Pancreas (tissue), 10 donors: Measurements from ENCODE around the gene FNDC3B. TPM values are rescaled to one million over a fixed set of nuclear protein-coding genes. Genes with fewer than 3 reads are reported as not detected.
A peak's percentile ranks its signal among the peaks of the same experiment; 100 is the strongest.

Source experiments
- ATAC-seq, 4 donors: fragments of 200-7000 bp; cut with Tn5 transposase; one replicate each; pipeline versions ENCODE4 v1.8.0 to v1.9.1; 2020; ENCODE audit warnings: mild to moderate bottlenecking in 4 of 4, moderate library complexity in 4 of 4
- DNase-seq, 6 donors: peaks; one replicate each; pipeline ENCODE4 v3.0.0-alpha.2; 2020
- FAIRE-seq: peaks from 2 replicates; lab custom pipeline; 2012; peaks lifted over from hg19 to GRCh38; lab: Jason Lieb, UNC
- H3K27ac ChIP-seq, 4 donors: fragments of 200-600 bp; sonication (generic); 1 replicate in 3 of 4; 2 replicates in 1 of 4; pipeline versions ENCODE4 v1.5.0 to v1.8.0; 2020
- H3K27me3 ChIP-seq, 4 donors: fragments of 200-600 bp; one replicate each; pipeline ENCODE4 v1.8.0; 2021
- H3K36me3 ChIP-seq, 3 donors: fragments of 200-600 bp; sonication (generic) in 1 of 3; one replicate each; pipeline versions ENCODE4 v1.5.0 to v1.8.0; 2020 to 2021
- H3K4me1 ChIP-seq, 3 donors: fragments of 200-600 bp; one replicate each; pipeline ENCODE4 v1.8.0; 2021
- H3K4me3 ChIP-seq, 4 donors: fragments of 200-600 bp; sonication (generic) in 2 of 4; one replicate each; pipeline versions ENCODE4 v1.5.0 to v1.8.0; 2020 to 2021
- H3K9me3 ChIP-seq, 4 donors: fragments of 200-600 bp; one replicate each; pipeline ENCODE4 v1.8.0; 2021
- WGBS, 2 donors: extraction: QIAGEN DNeasy Blood & Tissue Kit; methylation state at CpG; one replicate each; pipeline ENCODE4 v1.1.7; 2013; 5-methylcytosine and 5-hydroxymethylcytosine counted together
- intact Hi-C, 3 donors: fragments of 100-400 bp; cut with DNase I; formaldehyde crosslinking; loops; one replicate each; pipeline versions ENCODE4 v1.11.1 to v1.14.2; 2022
- polyA plus RNA-seq, 2 donors: library from polyadenylated mRNA; stranded (reverse); fragments of 200-250 nt; gene quantifications; one replicate each; pipeline ENCODE4 v1.2.3, GENCODE V29; 2013
- total RNA-seq, 6 donors: library from RNA; stranded (reverse); fragmentation: NEBNext Ultra II Directional in 4 of 6; extraction: Animal tissue kit (Norgen Biotek cat#: 25700) in 4 of 6; gene quantifications; one replicate each; pipeline versions ENCODE4 v1.2.1 to v1.2.4, GENCODE V29; 2021 to 2023
- TF ChIP-seq, protein P1 (sequence below), 4 donors: fragments of 200-600 bp; sonication (generic) in 3 of 4; IDR thresholded peaks; one replicate each; pipeline versions ENCODE4 v1.5.0 to v1.8.0; 2021; ENCODE audit warnings: antibody characterized with exemption in 4 of 4
- donor health status: healthy with polysubstance abuse.
- donor health status: DM: no; HTN: no; CAD: no; lungs with moderate emphysema.
- donor health status: DM: no; HTN: no; CAD: no.
- donor health status: control.
- donor health status: control.
- donor health status: Bipolar disorder and iron deficiency.
- donor health status: DM: yes; HTN: yes; CAD: no.
- donor health status: DM: no; HTN: no; CAD: no.
- donor health status: DM: no; HTN: no; CAD: no.
- donor health status: DM: yes; HTN: yes; CAD: no.

Gene FNDC3B
- total and polyA plus RNA-seq, 8 donors = 9.3 to 126 (median 73.2) TPM

DNA sequence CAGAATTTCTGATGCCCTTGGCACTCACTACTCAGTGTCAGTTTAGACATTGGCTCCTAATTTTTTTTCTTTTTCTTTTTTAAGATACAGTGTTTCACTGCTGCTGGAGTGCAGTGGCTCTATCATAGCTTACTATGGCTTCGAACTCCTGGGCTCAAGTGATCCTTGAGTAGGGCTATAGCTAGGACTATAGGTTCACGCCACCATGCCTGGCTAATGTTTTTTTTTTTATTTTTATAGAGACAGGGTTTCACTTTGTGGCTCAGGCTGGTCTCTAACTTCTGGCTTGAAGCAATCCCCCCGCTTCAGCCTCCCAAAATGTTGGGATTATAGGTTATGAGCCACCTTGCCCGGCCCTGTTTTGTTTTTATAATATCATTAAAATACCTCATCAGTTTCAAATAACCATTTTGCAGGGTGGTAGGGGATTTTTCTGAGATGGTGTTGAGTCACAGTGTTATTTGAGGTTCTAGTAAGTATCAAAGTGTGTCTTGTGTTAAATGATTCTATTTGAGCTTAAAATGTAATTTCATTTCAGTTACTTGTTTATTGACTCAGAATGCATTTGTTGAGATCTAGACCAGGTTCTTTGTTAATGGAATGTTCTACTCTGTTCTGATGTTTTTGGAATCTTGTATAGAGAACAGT is 7.0 kb downstream of the FNDC3B start:
- DNase-seq (no peak), FAIRE-seq (no peak), ATAC-seq (no peak)
- Histone ChIP-seq H3K4me1 (peaks cover 11 to 32% (median 22%) of the 10 kb centered on the region in 3 donors), H3K4me3 (no peak overlapping the region), H3K27me3 (no peaks in the 10 kb centered on the region), H3K36me3 (peaks cover 0 to 3% (median 0%) of the 10 kb centered on the region in 3 donors), H3K9me3 (no peaks in the 10 kb centered on the region), H3K27ac (peak overlapping the region in 2 of 4 donors; percentile 14 to 17)
- WGBS, 2 donors = 45 to 61% methylated on average over 4 of the region's 4 CpGs
- TF ChIP-seq, protein P1, sequence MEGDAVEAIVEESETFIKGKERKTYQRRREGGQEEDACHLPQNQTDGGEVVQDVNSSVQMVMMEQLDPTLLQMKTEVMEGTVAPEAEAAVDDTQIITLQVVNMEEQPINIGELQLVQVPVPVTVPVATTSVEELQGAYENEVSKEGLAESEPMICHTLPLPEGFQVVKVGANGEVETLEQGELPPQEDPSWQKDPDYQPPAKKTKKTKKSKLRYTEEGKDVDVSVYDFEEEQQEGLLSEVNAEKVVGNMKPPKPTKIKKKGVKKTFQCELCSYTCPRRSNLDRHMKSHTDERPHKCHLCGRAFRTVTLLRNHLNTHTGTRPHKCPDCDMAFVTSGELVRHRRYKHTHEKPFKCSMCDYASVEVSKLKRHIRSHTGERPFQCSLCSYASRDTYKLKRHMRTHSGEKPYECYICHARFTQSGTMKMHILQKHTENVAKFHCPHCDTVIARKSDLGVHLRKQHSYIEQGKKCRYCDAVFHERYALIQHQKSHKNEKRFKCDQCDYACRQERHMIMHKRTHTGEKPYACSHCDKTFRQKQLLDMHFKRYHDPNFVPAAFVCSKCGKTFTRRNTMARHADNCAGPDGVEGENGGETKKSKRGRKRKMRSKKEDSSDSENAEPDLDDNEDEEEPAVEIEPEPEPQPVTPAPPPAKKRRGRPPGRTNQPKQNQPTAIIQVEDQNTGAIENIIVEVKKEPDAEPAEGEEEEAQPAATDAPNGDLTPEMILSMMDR (IDR thresholded peaks at IDR 0.05) = no peak
- intact Hi-C loops = loop anchor here in 1 of 3 donors (10.0 kb wide), 1 partner anchor 48 kb away; no protein-coding TSS in a partner anchor

DNA sequence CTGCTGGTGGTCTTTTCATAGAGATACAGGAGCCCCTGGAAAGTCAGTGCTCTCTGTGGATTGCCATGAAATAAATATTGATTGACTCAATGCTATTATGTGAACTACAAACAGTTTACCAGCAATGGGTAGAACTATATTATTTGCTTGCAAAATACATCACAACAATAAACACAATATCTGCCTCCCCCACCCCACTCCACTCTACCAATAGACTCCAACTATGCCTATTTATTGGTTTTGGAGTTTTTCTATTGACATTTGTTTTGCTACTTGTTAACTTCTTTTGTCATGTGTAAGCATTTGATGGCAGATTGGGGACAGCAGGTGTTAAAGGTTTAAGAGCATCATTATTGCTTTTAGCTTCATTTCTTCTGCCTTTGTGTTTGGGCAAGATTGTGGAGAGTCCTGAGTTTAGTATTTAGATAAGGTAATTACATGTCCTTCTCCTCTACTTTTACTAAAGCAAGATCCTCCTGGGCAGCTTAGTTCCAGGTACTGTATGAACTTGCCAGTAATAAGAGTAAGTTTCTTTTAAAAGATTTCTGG is 8.3 kb downstream of the FNDC3B start:
- TF ChIP-seq, protein P1 (IDR thresholded peaks at IDR 0.05) = no peak
- Histone ChIP-seq H3K4me1 (peaks cover 11 to 31% (median 25%) of the 10 kb centered on the region in 3 donors), H3K36me3 (peaks cover 0 to 3% (median 3%) of the 10 kb centered on the region in 3 donors), H3K9me3 (no peaks in the 10 kb centered on the region), H3K27me3 (no peaks in the 10 kb centered on the region), H3K4me3 (no peak overlapping the region), H3K27ac (no peak overlapping the region)
- FAIRE-seq = no peak
- intact Hi-C loops = loop anchor here in 1 of 3 donors (10.0 kb wide), 1 partner anchor 47 kb away; no protein-coding TSS in a partner anchor
- ATAC-seq = no peak
- no peak for DNase-seq

DNA sequence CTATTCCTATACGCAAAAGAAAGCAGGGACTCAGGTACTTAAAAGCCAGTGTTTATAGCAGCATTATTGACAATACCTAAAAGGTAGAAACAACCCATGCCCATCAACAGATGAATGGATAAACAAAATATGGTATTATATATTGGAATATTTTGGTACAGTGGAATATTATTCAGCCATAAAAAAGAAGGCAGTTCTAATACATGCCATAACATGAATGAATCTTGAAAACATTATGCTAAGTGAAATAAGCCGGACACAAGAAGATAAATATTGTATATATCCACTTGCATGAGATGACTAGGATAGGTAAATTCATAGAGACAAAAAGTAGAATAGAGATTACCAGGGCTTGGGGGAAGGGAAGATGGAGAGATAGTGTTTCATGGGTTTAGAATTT is 9.2 kb downstream of the FNDC3B start:
- Histone ChIP-seq H3K36me3 (peaks cover 0 to 3% (median 3%) of the 10 kb centered on the region in 3 donors), H3K27me3 (no peaks in the 10 kb centered on the region), H3K4me1 (peaks cover 11 to 31% (median 25%) of the 10 kb centered on the region in 3 donors), H3K9me3 (no peaks in the 10 kb centered on the region), H3K4me3 (no peak overlapping the region), H3K27ac (no peak overlapping the region)
- ATAC-seq (no peak), DNase-seq (no peak), FAIRE-seq (no peak)
- 85 to 91% methylated on average over 2 of the region's 2 CpGs for WGBS, 2 donors
- intact Hi-C loops = loop anchor here in 1 of 3 donors (10.0 kb wide), 1 partner anchor 46 kb away; no protein-coding TSS in a partner anchor
- TF ChIP-seq, protein P1 (IDR thresholded peaks at IDR 0.05) = no peak

DNA sequence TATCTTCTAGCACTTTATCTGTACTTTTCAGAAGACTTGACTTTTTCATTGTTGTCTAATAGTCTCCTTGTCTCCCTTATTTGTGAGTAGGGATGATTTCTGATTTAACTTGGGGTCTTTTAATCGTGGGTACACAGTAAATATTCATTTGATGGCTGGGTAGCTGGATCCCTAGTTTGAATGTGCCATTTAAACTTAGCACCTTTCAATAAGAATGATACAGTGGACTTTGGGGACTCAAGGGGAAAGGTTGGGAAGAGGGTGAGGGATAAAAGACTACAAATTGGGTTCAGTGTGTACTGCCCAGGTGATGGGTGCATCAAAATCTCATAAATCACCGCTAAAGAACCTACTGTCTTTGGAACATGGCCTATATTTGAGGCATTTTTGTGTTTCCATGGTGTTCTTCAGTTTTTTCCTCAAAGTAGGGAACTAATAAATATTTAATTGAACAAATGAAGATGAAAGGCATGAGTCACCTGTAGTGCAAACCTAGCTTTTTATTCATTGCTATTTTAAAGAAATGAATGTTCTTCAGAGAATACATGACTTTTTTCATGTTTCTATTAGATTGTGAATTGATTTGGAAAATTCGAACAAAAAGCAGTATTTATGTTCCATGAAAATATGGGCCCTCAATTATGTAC is 12.1 kb downstream of the FNDC3B start:
- no peak for FAIRE-seq
- intact Hi-C loops = no loop called here

More for the DNA sequence above, 12.1 kb downstream of the FNDC3B start:
- TF ChIP-seq, protein P1 (IDR thresholded peaks at IDR 0.05) = no peak
- no peaks in the 10 kb centered on the region for H3K9me3 ChIP-seq
- H3K27ac ChIP-seq = no peak overlapping the region
- no peak for ATAC-seq
- peaks cover 12 to 38% (median 23%) of the 10 kb centered on the region in 3 donors for H3K4me1 ChIP-seq
- WGBS, 2 donors = 70 to 80% methylated on average over 3 of the region's 3 CpGs
- H3K27me3 ChIP-seq = no peaks in the 10 kb centered on the region
- H3K4me3 ChIP-seq = no peak overlapping the region
- DNase-seq = no peak
- peaks cover 0 to 11% (median 3%) of the 10 kb centered on the region in 3 donors for H3K36me3 ChIP-seq
